Adrenal gland (tissue), 5 donors: ENCODE results near the gene ATRN.

Source experiments
- POLR2A ChIP-seq, 2 donors: fragments of 450-650 bp; IDR thresholded peaks; one replicate each; pipeline ENCODE4 v1.6.1; 2017; ENCODE audit warnings: antibody characterized with exemption in 2 of 2, mild to moderate bottlenecking in 2 of 2, moderate library complexity in 1 of 2
- TF ChIP-seq, protein P1 (sequence below), 6 experiments: fragments of 450-650 bp in 4 of 6; fragments of 200-600 bp in 2 of 6; sonication (generic) in 1 of 6; IDR thresholded peaks; 1 replicate in 5 of 6; 2 replicates in 1 of 6; pipeline versions ENCODE4 v1.5.1 to v1.8.0; 2016 to 2021; ENCODE audit warnings: antibody characterized with exemption in 6 of 6, mild to moderate bottlenecking in 2 of 6, moderate library complexity in 1 of 6
- donor health status: DM: no; HTN: no; CAD: no.

- TF ChIP-seq, protein P1, sequence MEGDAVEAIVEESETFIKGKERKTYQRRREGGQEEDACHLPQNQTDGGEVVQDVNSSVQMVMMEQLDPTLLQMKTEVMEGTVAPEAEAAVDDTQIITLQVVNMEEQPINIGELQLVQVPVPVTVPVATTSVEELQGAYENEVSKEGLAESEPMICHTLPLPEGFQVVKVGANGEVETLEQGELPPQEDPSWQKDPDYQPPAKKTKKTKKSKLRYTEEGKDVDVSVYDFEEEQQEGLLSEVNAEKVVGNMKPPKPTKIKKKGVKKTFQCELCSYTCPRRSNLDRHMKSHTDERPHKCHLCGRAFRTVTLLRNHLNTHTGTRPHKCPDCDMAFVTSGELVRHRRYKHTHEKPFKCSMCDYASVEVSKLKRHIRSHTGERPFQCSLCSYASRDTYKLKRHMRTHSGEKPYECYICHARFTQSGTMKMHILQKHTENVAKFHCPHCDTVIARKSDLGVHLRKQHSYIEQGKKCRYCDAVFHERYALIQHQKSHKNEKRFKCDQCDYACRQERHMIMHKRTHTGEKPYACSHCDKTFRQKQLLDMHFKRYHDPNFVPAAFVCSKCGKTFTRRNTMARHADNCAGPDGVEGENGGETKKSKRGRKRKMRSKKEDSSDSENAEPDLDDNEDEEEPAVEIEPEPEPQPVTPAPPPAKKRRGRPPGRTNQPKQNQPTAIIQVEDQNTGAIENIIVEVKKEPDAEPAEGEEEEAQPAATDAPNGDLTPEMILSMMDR (IDR thresholded peaks at IDR 0.05) = no peak
- no peak for TF ChIP-seq POLR2A (IDR thresholded peaks at IDR 0.05)
These were observed 109.6 kb downstream of the ATRN start for GRCh38 chr20:3580412-3580811.
